ENCODE data around the gene CHD2.

DNA sequence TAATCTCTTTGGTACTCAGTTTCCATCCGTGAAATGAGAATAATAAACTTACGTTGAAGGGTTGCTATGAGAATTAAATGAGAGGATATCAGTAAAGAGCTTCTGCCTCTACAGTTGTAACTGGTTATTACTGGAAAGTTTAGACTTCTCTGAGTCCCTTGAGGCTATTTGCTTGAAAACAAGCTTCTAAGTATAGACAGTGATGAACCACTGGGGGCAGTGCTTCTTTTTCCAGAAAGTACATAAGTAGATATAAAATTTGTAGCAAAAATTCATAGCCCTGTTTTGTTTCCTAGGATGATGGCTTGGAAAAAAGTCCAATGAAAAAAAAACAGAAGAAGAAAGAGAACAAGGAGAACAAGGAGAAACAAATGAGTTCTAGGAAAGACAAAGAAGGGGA, 101.8 kb downstream of the CHD2 start:
- TF ChIP-seq, protein P1, sequence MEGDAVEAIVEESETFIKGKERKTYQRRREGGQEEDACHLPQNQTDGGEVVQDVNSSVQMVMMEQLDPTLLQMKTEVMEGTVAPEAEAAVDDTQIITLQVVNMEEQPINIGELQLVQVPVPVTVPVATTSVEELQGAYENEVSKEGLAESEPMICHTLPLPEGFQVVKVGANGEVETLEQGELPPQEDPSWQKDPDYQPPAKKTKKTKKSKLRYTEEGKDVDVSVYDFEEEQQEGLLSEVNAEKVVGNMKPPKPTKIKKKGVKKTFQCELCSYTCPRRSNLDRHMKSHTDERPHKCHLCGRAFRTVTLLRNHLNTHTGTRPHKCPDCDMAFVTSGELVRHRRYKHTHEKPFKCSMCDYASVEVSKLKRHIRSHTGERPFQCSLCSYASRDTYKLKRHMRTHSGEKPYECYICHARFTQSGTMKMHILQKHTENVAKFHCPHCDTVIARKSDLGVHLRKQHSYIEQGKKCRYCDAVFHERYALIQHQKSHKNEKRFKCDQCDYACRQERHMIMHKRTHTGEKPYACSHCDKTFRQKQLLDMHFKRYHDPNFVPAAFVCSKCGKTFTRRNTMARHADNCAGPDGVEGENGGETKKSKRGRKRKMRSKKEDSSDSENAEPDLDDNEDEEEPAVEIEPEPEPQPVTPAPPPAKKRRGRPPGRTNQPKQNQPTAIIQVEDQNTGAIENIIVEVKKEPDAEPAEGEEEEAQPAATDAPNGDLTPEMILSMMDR (IDR thresholded peaks at IDR 0.05) = no peak
- no peak for TF ChIP-seq TCF7 (CRISPR knock-in tag; IDR thresholded peaks at IDR 0.05; ENCODE audit: low read depth)
- no peak for TF ChIP-seq ZNF121 (CRISPR knock-in tag; IDR thresholded peaks at IDR 0.05)
- TF ChIP-seq, protein P2, sequence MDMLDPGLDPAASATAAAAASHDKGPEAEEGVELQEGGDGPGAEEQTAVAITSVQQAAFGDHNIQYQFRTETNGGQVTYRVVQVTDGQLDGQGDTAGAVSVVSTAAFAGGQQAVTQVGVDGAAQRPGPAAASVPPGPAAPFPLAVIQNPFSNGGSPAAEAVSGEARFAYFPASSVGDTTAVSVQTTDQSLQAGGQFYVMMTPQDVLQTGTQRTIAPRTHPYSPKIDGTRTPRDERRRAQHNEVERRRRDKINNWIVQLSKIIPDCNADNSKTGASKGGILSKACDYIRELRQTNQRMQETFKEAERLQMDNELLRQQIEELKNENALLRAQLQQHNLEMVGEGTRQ (CRISPR knock-in tag; IDR thresholded peaks at IDR 0.05) = no peak
- no peak for TF ChIP-seq SP1 (CRISPR knock-in tag; conservative IDR thresholded peaks at IDR 0.05)
- TF ChIP-seq, protein P3, sequence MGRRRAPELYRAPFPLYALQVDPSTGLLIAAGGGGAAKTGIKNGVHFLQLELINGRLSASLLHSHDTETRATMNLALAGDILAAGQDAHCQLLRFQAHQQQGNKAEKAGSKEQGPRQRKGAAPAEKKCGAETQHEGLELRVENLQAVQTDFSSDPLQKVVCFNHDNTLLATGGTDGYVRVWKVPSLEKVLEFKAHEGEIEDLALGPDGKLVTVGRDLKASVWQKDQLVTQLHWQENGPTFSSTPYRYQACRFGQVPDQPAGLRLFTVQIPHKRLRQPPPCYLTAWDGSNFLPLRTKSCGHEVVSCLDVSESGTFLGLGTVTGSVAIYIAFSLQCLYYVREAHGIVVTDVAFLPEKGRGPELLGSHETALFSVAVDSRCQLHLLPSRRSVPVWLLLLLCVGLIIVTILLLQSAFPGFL (CRISPR knock-in tag; IDR thresholded peaks at IDR 0.05; ENCODE audit: borderline replicate concordance) = no peak
- TF ChIP-seq, protein P4, sequence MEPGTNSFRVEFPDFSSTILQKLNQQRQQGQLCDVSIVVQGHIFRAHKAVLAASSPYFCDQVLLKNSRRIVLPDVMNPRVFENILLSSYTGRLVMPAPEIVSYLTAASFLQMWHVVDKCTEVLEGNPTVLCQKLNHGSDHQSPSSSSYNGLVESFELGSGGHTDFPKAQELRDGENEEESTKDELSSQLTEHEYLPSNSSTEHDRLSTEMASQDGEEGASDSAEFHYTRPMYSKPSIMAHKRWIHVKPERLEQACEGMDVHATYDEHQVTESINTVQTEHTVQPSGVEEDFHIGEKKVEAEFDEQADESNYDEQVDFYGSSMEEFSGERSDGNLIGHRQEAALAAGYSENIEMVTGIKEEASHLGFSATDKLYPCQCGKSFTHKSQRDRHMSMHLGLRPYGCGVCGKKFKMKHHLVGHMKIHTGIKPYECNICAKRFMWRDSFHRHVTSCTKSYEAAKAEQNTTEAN (CRISPR knock-in tag; IDR thresholded peaks at IDR 0.05) = no peak
- TF ChIP-seq, protein P5, sequence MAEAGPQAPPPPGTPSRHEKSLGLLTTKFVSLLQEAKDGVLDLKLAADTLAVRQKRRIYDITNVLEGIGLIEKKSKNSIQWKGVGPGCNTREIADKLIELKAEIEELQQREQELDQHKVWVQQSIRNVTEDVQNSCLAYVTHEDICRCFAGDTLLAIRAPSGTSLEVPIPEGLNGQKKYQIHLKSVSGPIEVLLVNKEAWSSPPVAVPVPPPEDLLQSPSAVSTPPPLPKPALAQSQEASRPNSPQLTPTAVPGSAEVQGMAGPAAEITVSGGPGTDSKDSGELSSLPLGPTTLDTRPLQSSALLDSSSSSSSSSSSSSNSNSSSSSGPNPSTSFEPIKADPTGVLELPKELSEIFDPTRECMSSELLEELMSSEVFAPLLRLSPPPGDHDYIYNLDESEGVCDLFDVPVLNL (CRISPR knock-in tag; IDR thresholded peaks at IDR 0.05; ENCODE audit: borderline replicate concordance, low read depth) = no peak
- no peak for TF ChIP-seq TP53 (CRISPR knock-in tag; IDR thresholded peaks at IDR 0.05)
- TF ChIP-seq, protein P6, sequence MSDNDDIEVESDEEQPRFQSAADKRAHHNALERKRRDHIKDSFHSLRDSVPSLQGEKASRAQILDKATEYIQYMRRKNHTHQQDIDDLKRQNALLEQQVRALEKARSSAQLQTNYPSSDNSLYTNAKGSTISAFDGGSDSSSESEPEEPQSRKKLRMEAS (CRISPR knock-in tag; IDR thresholded peaks at IDR 0.05) = no peak

Data from WTC11 (cell line).